GM13976 (cell line): ENCODE results near the gene VWA8.
"Not testable (repeated sequence)": the region's sequence is repeated elsewhere in the genome, so short reads cannot be mapped to it uniquely, and the experiment has no call there.

Source experiments
- DNase-seq: peaks from one replicate; pipeline ENCODE4 v3.0.0; 2012; ENCODE audit warnings: low spot score
- CTCF ChIP-seq: IDR thresholded peaks from 2 replicates; pipeline ENCODE4 v1.5.1; 2012; ENCODE audit warnings: borderline replicate concordance, mild to moderate bottlenecking; ENCODE audit not compliant: insufficient read depth; ENCODE audit errors: extremely low read depth, missing control alignments, control extremely low read depth
- in situ Hi-C: fragments of 300-500 bp; cut with MboI; formaldehyde crosslinking; loops from one replicate; pipeline ENCODE4 v1.12.0; 2022; ENCODE audit warnings: low sequenced_read_pairs, mixed read lengths, inconsistent platforms; ENCODE audit not compliant: unreplicated experiment

The VWA8 gene

GRCh38 chr13:41541142-41541938 lies 419.6 kb downstream of the VWA8 start:
- no peak for DNase-seq
- in situ Hi-C loops = no loop called here
- no peak for TF ChIP-seq CTCF

- DNase-seq, in situ Hi-C loops: not testable (repeated sequence)
These were observed 420.7 kb downstream of the VWA8 start for GRCh38 chr13:41540240-41540639.

GRCh38 chr13:41533266-41534052 lies 427.4 kb downstream of the VWA8 start:
- in situ Hi-C loops = no loop called here
- no peak for TF ChIP-seq CTCF
- DNase-seq = no peak

- in situ Hi-C loops = no loop called here
- DNase-seq = no peak
- no peak for TF ChIP-seq CTCF
These were observed 432.9 kb downstream of the VWA8 start for GRCh38 chr13:41528021-41528420.

GRCh38 chr13:41520660-41521630 lies 440.0 kb downstream of the VWA8 start:
- in situ Hi-C loops = no loop called here
- DNase-seq = no peak

GRCh38 chr13:41520016-41520659 lies 440.8 kb downstream of the VWA8 start:
- TF ChIP-seq CTCF = no peak

More at GRCh38 chr13:41520660-41521630, 440.0 kb downstream of the VWA8 start:
- no peak for TF ChIP-seq CTCF

More at GRCh38 chr13:41520016-41520659, 440.8 kb downstream of the VWA8 start:
- DNase-seq = no peak
- in situ Hi-C loops = no loop called here
